Gastrocnemius medialis (tissue), 4 donors: ENCODE results near the gene SMYD3. TPM values are rescaled to one million over a fixed set of nuclear protein-coding genes. Genes with fewer than 3 reads are reported as not detected.

ENCODE experiments used
- ATAC-seq, 2 donors: fragments of 150-250 bp; one replicate each; pipeline ENCODE4 v1.9.1; 2016
- DNase-seq, 2 donors: peaks; one replicate each; pipeline ENCODE4 v3.0.0-alpha.2; 2019
- H3K27ac ChIP-seq, 4 donors: fragments of 200-600 bp; sonication (generic); 1 replicate in 1 of 4; 2 replicates in 3 of 4; pipeline ENCODE4 v1.5.1; 2016 to 2018; ENCODE audit warnings: mild to moderate bottlenecking in 2 of 4, moderate library complexity in 1 of 4
- H3K27me3 ChIP-seq, 3 donors: fragments of 200-600 bp; sonication (generic) in 2 of 3; 1 replicate in 1 of 3; 2 replicates in 2 of 3; pipeline versions ENCODE4 v1.5.1 to v1.6.0; 2016 to 2019; ENCODE audit warnings: mild to moderate bottlenecking in 1 of 3, moderate library complexity in 1 of 3
- H3K36me3 ChIP-seq, 2 donors: fragments of 200-600 bp; sonication (generic) in 1 of 2; one replicate each; pipeline ENCODE4 v1.5.1; 2017 to 2018
- H3K4me1 ChIP-seq, 2 donors: fragments of 200-600 bp; sonication (generic) in 1 of 2; one replicate each; pipeline ENCODE4 v1.5.1; 2016 to 2017; ENCODE audit warnings: mild to moderate bottlenecking in 2 of 2
- H3K4me3 ChIP-seq, 4 donors: fragments of 200-600 bp; sonication (generic) in 3 of 4; 1 replicate in 1 of 4; 2 replicates in 3 of 4; pipeline ENCODE4 v1.5.1; 2016 to 2019; ENCODE audit warnings: mild to moderate bottlenecking in 2 of 4
- H3K9me3 ChIP-seq, 3 donors: fragments of 200-600 bp; sonication (generic) in 2 of 3; 1 replicate in 1 of 3; 2 replicates in 2 of 3; pipeline ENCODE4 v1.5.1; 2016 to 2019
- POLR2A ChIP-seq, 2 donors: fragments of 450-650 bp; IDR thresholded peaks; one replicate each; pipeline ENCODE4 v1.6.1; 2017; ENCODE audit warnings: antibody characterized with exemption in 2 of 2, mild to moderate bottlenecking in 2 of 2, moderate library complexity in 2 of 2
- in situ Hi-C, 4 donors: fragments of 200-750 bp; cut with MboI; loops; one replicate each; pipeline versions ENCODE4 v1.15.0 to v1.8.0; 2017; ENCODE audit warnings: low sequenced_read_pairs in 4 of 4
- intact Hi-C: fragments of 100-400 bp; cut with DNase I; formaldehyde crosslinking; loops from one replicate; pipeline ENCODE4 v1.15.1; 2023; ENCODE audit warnings: low total_unique reads
- total RNA-seq, 4 donors: library from RNA; depleted of rRNA; stranded (reverse); fragments of >200 nt; gene quantifications; one replicate each; pipeline versions ENCODE4 v1.1.0 to v1.2.3, GENCODE V29; 2016
- TF ChIP-seq, protein P1 (sequence below), 5 experiments: fragments of 450-650 bp in 3 of 5; fragments of 200-600 bp in 2 of 5; sonication (generic) in 2 of 5; IDR thresholded peaks in 4 of 5; conservative IDR thresholded peaks in 1 of 5; 1 replicate in 4 of 5; 2 replicates in 1 of 5; pipeline ENCODE4 v1.5.1; 2016 to 2019; ENCODE audit warnings: antibody characterized with exemption in 5 of 5, mild to moderate bottlenecking in 3 of 5, moderate library complexity in 3 of 5

The SMYD3 gene
- total RNA-seq, 4 donors from 2014 or later: 4.4 to 10.3 (median 6.3) TPM

DNA sequence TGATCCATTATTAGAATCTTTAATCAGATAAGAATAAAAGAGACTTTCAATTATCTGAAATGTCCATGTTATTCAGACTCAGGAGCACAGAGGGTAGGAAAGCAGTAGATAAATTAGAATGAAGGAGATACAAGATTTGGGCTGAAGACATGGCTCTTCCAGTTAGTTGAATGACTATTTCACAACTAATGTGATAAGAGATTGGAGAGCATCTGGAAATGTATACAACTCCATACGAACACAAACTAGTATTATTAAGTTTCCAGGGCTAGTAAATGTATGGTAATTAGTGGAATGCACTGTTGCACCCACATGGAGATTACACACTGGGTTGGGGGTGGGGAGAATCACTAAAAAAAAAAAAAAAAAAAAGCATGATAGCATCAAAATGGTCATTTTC is 734.3 kb downstream of the SMYD3 start:
- no peaks in the 10 kb centered on the region for H3K27me3 ChIP-seq
- H3K4me1 ChIP-seq: no peaks in the 10 kb centered on the region
- DNase-seq: no peak
- TF ChIP-seq, protein P1, sequence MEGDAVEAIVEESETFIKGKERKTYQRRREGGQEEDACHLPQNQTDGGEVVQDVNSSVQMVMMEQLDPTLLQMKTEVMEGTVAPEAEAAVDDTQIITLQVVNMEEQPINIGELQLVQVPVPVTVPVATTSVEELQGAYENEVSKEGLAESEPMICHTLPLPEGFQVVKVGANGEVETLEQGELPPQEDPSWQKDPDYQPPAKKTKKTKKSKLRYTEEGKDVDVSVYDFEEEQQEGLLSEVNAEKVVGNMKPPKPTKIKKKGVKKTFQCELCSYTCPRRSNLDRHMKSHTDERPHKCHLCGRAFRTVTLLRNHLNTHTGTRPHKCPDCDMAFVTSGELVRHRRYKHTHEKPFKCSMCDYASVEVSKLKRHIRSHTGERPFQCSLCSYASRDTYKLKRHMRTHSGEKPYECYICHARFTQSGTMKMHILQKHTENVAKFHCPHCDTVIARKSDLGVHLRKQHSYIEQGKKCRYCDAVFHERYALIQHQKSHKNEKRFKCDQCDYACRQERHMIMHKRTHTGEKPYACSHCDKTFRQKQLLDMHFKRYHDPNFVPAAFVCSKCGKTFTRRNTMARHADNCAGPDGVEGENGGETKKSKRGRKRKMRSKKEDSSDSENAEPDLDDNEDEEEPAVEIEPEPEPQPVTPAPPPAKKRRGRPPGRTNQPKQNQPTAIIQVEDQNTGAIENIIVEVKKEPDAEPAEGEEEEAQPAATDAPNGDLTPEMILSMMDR (IDR thresholded peaks at IDR 0.05 in 4 of 5, conservative IDR thresholded peaks at IDR 0.05 in 1 of 5): no peak
- TF ChIP-seq POLR2A (IDR thresholded peaks at IDR 0.05): no peak
- H3K27ac ChIP-seq: no peak overlapping the region
- intact Hi-C loops (no loop called here), in situ Hi-C loops (no loop called here)
- H3K9me3 ChIP-seq: no peaks in the 10 kb centered on the region
- H3K4me3 ChIP-seq: no peak overlapping the region
- ATAC-seq: no peak
- no peaks in the 10 kb centered on the region for H3K36me3 ChIP-seq

DNA sequence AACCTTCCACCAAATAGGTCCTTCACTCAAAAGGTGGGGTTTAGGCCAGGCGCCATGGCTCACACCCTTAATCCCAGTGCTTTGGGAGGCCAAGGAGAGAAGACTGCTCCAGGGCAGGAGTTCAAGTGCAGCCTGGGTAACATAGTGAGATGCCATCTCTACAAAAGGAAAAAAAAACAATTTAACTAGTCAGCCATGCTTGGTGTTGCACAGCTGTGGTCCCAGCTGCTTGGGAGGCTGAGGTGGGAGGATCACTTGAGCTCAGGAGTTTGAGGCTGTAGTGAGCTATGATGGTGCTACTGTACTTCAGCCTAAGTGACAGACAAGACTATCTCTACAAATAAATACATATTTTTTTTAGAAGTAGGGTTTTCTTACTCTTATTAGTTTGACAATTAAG is 734.8 kb downstream of the SMYD3 start:
- TF ChIP-seq, protein P1 (IDR thresholded peaks at IDR 0.05 in 4 of 5, conservative IDR thresholded peaks at IDR 0.05 in 1 of 5): no peak
- no peak for TF ChIP-seq POLR2A (IDR thresholded peaks at IDR 0.05)
- ATAC-seq: no peak

GRCh38 chr1:245771511-245772281 is 735.4 kb downstream of the SMYD3 start:
- DNase-seq (no peak), ATAC-seq (no peak)
- H3K4me1 ChIP-seq: no peaks in the 10 kb centered on the region
- no peaks in the 10 kb centered on the region for H3K9me3 ChIP-seq
- no peak overlapping the region for H3K27ac ChIP-seq
- no peaks in the 10 kb centered on the region for H3K27me3 ChIP-seq
- no peak overlapping the region for H3K4me3 ChIP-seq
- intact Hi-C loops (no loop called here), in situ Hi-C loops (no loop called here)
- H3K36me3 ChIP-seq: no peaks in the 10 kb centered on the region
- no peak for TF ChIP-seq POLR2A (IDR thresholded peaks at IDR 0.05)
- TF ChIP-seq, protein P1 (IDR thresholded peaks at IDR 0.05 in 4 of 5, conservative IDR thresholded peaks at IDR 0.05 in 1 of 5): no peak

More for the DNA sequence above, 734.8 kb downstream of the SMYD3 start:
- in situ Hi-C loops (no loop called here), intact Hi-C loops (no loop called here)
- Histone ChIP-seq H3K27me3 (no peaks in the 10 kb centered on the region), H3K27ac (no peak overlapping the region), H3K36me3 (no peaks in the 10 kb centered on the region), H3K4me3 (no peak overlapping the region), H3K9me3 (no peaks in the 10 kb centered on the region), H3K4me1 (no peaks in the 10 kb centered on the region)
- no peak for DNase-seq

- H3K27ac ChIP-seq: no peak overlapping the region
- intact Hi-C loops: no loop called here
Measured at GRCh38 chr1:245770156-245770555, 736.9 kb downstream of the SMYD3 start.

More at GRCh38 chr1:245770156-245770555, 736.9 kb downstream of the SMYD3 start:
- Histone ChIP-seq H3K9me3 (no peaks in the 10 kb centered on the region), H3K27me3 (no peaks in the 10 kb centered on the region), H3K36me3 (no peaks in the 10 kb centered on the region), H3K4me3 (no peak overlapping the region), H3K4me1 (no peaks in the 10 kb centered on the region)
- DNase-seq (no peak), ATAC-seq (no peak)
- TF ChIP-seq, protein P1 (IDR thresholded peaks at IDR 0.05 in 4 of 5, conservative IDR thresholded peaks at IDR 0.05 in 1 of 5): no peak
- no peak for TF ChIP-seq POLR2A (IDR thresholded peaks at IDR 0.05)
- in situ Hi-C loops: no loop called here
